ENCODE results near the gene RPL12. TPM values are rescaled to one million over a fixed set of nuclear protein-coding genes. Genes with fewer than 3 reads are reported as not detected.

Gene RPL12
- total RNA-seq, 2 experiments from 2014 or later, result 1,186 to 1,386 TPM

- POLR2A ChIA-PET, result interaction anchor here (0.7 kb wide), 1 partner anchor 157 kb away, joined by 5 read pairs; no protein-coding TSS in a partner anchor
- no peak overlapping the region for H3K4me3 Mint-ChIP-seq
- peaks cover 89% of the 10 kb centered on the region for H3K36me3 Mint-ChIP-seq (ENCODE audit: low read depth)
- DNase-seq, result no peak
- peaks cover 34% of the 10 kb centered on the region for H3K4me1 Mint-ChIP-seq
- CTCF ChIA-PET, result interaction anchor here (1.6 kb wide), 1 partner anchor 48 kb away, joined by 3 read pairs; no protein-coding TSS in a partner anchor
- H3K27me3 Mint-ChIP-seq, result no peaks in the 10 kb centered on the region
- peaks cover 20% of the 10 kb centered on the region for H3K9me3 Mint-ChIP-seq
- H3K27ac Mint-ChIP-seq, result no peak overlapping the region
These were observed 4.3 kb downstream of the RPL12 start for GRCh38 chr9:127446713-127447415.

- peaks cover 31% of the 10 kb centered on the region for H3K4me1 Mint-ChIP-seq
- ChIA-PET CTCF (interaction anchor here (1.6 kb wide), 1 partner anchor 48 kb away, joined by 3 read pairs; no protein-coding TSS in a partner anchor), POLR2A (no interaction called here)
- no peak for DNase-seq
- H3K27me3 Mint-ChIP-seq, result no peaks in the 10 kb centered on the region
- H3K4me3 Mint-ChIP-seq, result no peak overlapping the region
- H3K9me3 Mint-ChIP-seq, result peaks cover 20% of the 10 kb centered on the region
- peaks cover 90% of the 10 kb centered on the region for H3K36me3 Mint-ChIP-seq (ENCODE audit: low read depth)
- H3K27ac Mint-ChIP-seq, result no peak overlapping the region
These were observed 5.1 kb downstream of the RPL12 start for GRCh38 chr9:127445851-127446712.

GRCh38 chr9:127444921-127445850 lies 6.0 kb downstream of the RPL12 start:
- DNase-seq, result no peak
- CTCF ChIA-PET, result no interaction called here
- Mint-ChIP-seq H3K9me3 (peaks cover 22% of the 10 kb centered on the region), H3K27ac (no peak overlapping the region), H3K4me3 (no peak overlapping the region), H3K4me1 (peaks cover 29% of the 10 kb centered on the region), H3K27me3 (no peaks in the 10 kb centered on the region), H3K36me3 (ENCODE audit: low read depth) (peaks cover 94% of the 10 kb centered on the region)
- POLR2A ChIA-PET, result no interaction called here

- CTCF ChIA-PET, result interaction anchor here (1.3 kb wide), 1 partner anchor 46 kb away, joined by 4 read pairs; no protein-coding TSS in a partner anchor
- DNase-seq, result no peak
- Mint-ChIP-seq H3K27ac (no peak overlapping the region), H3K4me1 (peaks cover 21% of the 10 kb centered on the region), H3K27me3 (no peaks in the 10 kb centered on the region), H3K9me3 (peaks cover 22% of the 10 kb centered on the region), H3K36me3 (ENCODE audit: low read depth) (peaks cover 92% of the 10 kb centered on the region), H3K4me3 (no peak overlapping the region)
- POLR2A ChIA-PET, result no interaction called here
These were observed 6.8 kb downstream of the RPL12 start for GRCh38 chr9:127444283-127444920.

- ChIA-PET POLR2A (no interaction called here), CTCF (no interaction called here)
- H3K27me3 Mint-ChIP-seq, result no peaks in the 10 kb centered on the region
- H3K4me3 Mint-ChIP-seq, result no peak overlapping the region
- no peak overlapping the region for H3K27ac Mint-ChIP-seq
- no peak for DNase-seq
- peaks cover 11% of the 10 kb centered on the region for H3K4me1 Mint-ChIP-seq
- H3K36me3 Mint-ChIP-seq (ENCODE audit: low read depth), result peaks cover 78% of the 10 kb centered on the region
- H3K9me3 Mint-ChIP-seq, result peaks cover 3% of the 10 kb centered on the region
These were observed 12.8 kb downstream of the RPL12 start for GRCh38 chr9:127438394-127438793.

GRCh38 chr9:127437497-127438264 lies 13.5 kb downstream of the RPL12 start:
- DNase-seq, result no peak
- H3K9me3 Mint-ChIP-seq, result peaks cover 3% of the 10 kb centered on the region
- no peak overlapping the region for H3K4me3 Mint-ChIP-seq
- no peaks in the 10 kb centered on the region for H3K27me3 Mint-ChIP-seq
- POLR2A ChIA-PET, result no interaction called here
- CTCF ChIA-PET, result interaction anchor here (0.7 kb wide), 1 partner anchor 1237 kb away, joined by 3 read pairs; no protein-coding TSS in a partner anchor
- peak overlapping the region; percentile 66 for H3K27ac Mint-ChIP-seq
- peaks cover 77% of the 10 kb centered on the region for H3K36me3 Mint-ChIP-seq (ENCODE audit: low read depth)
- H3K4me1 Mint-ChIP-seq, result peaks cover 11% of the 10 kb centered on the region

- ChIA-PET POLR2A (no interaction called here), CTCF (interaction anchor here (1.8 to 2.1 kb wide), 2 partner anchors 13 to 28 kb away, joined by 4 to 5 read pairs; no protein-coding TSS in a partner anchor)
- Mint-ChIP-seq H3K27me3 (no peaks in the 10 kb centered on the region), H3K9me3 (no peaks in the 10 kb centered on the region), H3K4me1 (peaks cover 32% of the 10 kb centered on the region), H3K4me3 (no peak overlapping the region), H3K27ac (no peak overlapping the region), H3K36me3 (ENCODE audit: low read depth) (peaks cover 58% of the 10 kb centered on the region)
- no peak for DNase-seq
These were observed 20.8 kb downstream of the RPL12 start for GRCh38 chr9:127430415-127430814.

- peaks cover 42% of the 10 kb centered on the region for H3K36me3 Mint-ChIP-seq (ENCODE audit: low read depth)
- no peak overlapping the region for H3K4me3 Mint-ChIP-seq
- ChIA-PET POLR2A (no interaction called here), CTCF (interaction anchor here (1.0 to 1.5 kb wide), 2 partner anchors 22 to 27 kb away, joined by 3 to 6 read pairs; no protein-coding TSS in a partner anchor)
- no peak for DNase-seq
- no peaks in the 10 kb centered on the region for H3K27me3 Mint-ChIP-seq
- no peaks in the 10 kb centered on the region for H3K9me3 Mint-ChIP-seq
- no peak overlapping the region for H3K27ac Mint-ChIP-seq
- H3K4me1 Mint-ChIP-seq, result peaks cover 49% of the 10 kb centered on the region
These were observed 22.9 kb downstream of the RPL12 start for GRCh38 chr9:127428348-127428747.

GRCh38 chr9:127426756-127427155 lies 24.4 kb downstream of the RPL12 start:
- peak; percentile 44 for DNase-seq
- Mint-ChIP-seq H3K36me3 (ENCODE audit: low read depth) (peaks cover 35% of the 10 kb centered on the region), H3K4me3 (peak overlapping the region; percentile 50), H3K4me1 (peaks cover 59% of the 10 kb centered on the region), H3K27ac (peak overlapping the region; percentile 68), H3K27me3 (no peaks in the 10 kb centered on the region), H3K9me3 (no peaks in the 10 kb centered on the region)
- ChIA-PET POLR2A (no interaction called here), CTCF (no interaction called here)

GRCh38 chr9:127424676-127424999 lies 26.6 kb downstream of the RPL12 start:
- POLR2A ChIA-PET, result no interaction called here
- DNase-seq, result peak; percentile 56
- H3K4me1 Mint-ChIP-seq, result peaks cover 53% of the 10 kb centered on the region
- peak overlapping the region; percentile 99 for H3K4me3 Mint-ChIP-seq
- H3K9me3 Mint-ChIP-seq, result no peaks in the 10 kb centered on the region
- peak overlapping the region; percentile 94 for H3K27ac Mint-ChIP-seq
- H3K36me3 Mint-ChIP-seq (ENCODE audit: low read depth), result peaks cover 19% of the 10 kb centered on the region
- CTCF ChIA-PET, result interaction anchor here (0.6 to 1.0 kb wide), 3 partner anchors 15 to 31 kb away, joined by 3 read pairs; no protein-coding TSS in a partner anchor
- H3K27me3 Mint-ChIP-seq, result no peaks in the 10 kb centered on the region

GRCh38 chr9:127423934-127424675 lies 27.1 kb downstream of the RPL12 start, which contains the start of gene ZNF79:
ZNF79 (plus strand) TSS chr9:127424382; CDS start chr9:127424788, 406 bp downstream.
- peak within 1 kb of the TSS; percentile 94 for H3K27ac Mint-ChIP-seq
- DNase-seq, result peak; percentile 93
- H3K27me3 Mint-ChIP-seq, result no peaks in the 10 kb centered on the region
- ChIA-PET POLR2A (no interaction called here), CTCF (interaction anchor here (0.6 to 1.6 kb wide), 5 partner anchors 15 to 31 kb away, joined by 3 to 5 read pairs (median 3); partner anchors contain the start of gene SLC2A8)
- H3K9me3 Mint-ChIP-seq, result no peaks in the 10 kb centered on the region
- H3K4me3 Mint-ChIP-seq, result peak within 1 kb of the TSS; percentile 99
- H3K36me3 Mint-ChIP-seq (ENCODE audit: low read depth), result peaks cover 17% of the 10 kb centered on the region
- H3K4me1 Mint-ChIP-seq, result peaks cover 53% of the 10 kb centered on the region
